IMR-90 (cell line): ENCODE results near the gene DOCK1. TPM values are rescaled to one million over a fixed set of nuclear protein-coding genes. Genes with fewer than 3 reads are reported as not detected.

Source experiments
- ATAC-seq: fragments of 200-7000 bp; cut with Tn5 transposase; 2 replicates; pipeline ENCODE4 v1.9.1; 2020; ENCODE audit warnings: low read depth, mild to moderate bottlenecking, moderate library complexity
- BruUV-seq: library from RNA; stranded (reverse); fragments of 400-500 nt; replicated peaks from 2 replicates; lab custom pipeline; 2021; lab: Mats Ljungman, UMichigan
- CTCF ChIA-PET: fragments of 300-600 bp; formaldehyde crosslinking; extraction: SDS; loops from one replicate; lab custom pipeline; 2021; ENCODE audit warnings: antibody characterized with exemption; lab: Yijun Ruan, JAX
- POLR2A ChIA-PET: fragments of 300-600 bp; sonication (Branson Sonifier 250); formaldehyde crosslinking; loops from one replicate; lab custom pipeline; 2022; ENCODE audit warnings: antibody characterized with exemption; ENCODE audit not compliant: unreplicated experiment; lab: Charles Lee
- DNase-seq: peaks from one replicate; pipeline ENCODE4 v3.0.0; 2013
- H2AFZ ChIP-seq: replicated peaks from 2 replicates; pipeline ENCODE3; 2013; ENCODE audit warnings: low read length, mild to moderate bottlenecking; ENCODE audit not compliant: poor library complexity
- H2AK5ac ChIP-seq: 2 replicates; pipeline ENCODE4 v1.6.1; 2013; ENCODE audit warnings: low read depth, low read length, inconsistent platforms
- H2AK9ac ChIP-seq: replicated peaks from 2 replicates; pipeline ENCODE3; 2013; ENCODE audit warnings: mild to moderate bottlenecking, low read depth, low read length, moderate library complexity; ENCODE audit not compliant: poor library complexity
- H2BK120ac ChIP-seq: 2 replicates; pipeline ENCODE4 v1.6.1; 2013; ENCODE audit warnings: low read depth, low read length, inconsistent platforms
- H2BK15ac ChIP-seq: 3 replicates; pipeline ENCODE4 v1.6.1; 2013; ENCODE audit warnings: low read depth, low read length, inconsistent platforms
- H2BK20ac ChIP-seq: 2 replicates; pipeline ENCODE4 v1.6.1; 2013; ENCODE audit warnings: low read depth, mild to moderate bottlenecking, inconsistent platforms, low read length, moderate library complexity
- H2BK5ac ChIP-seq: 2 replicates; pipeline ENCODE4 v1.6.1; 2013; ENCODE audit warnings: mild to moderate bottlenecking, low read depth, low read length, inconsistent platforms; ENCODE audit not compliant: poor library complexity, severe bottlenecking
- H3K14ac ChIP-seq: replicated peaks from 2 replicates; pipeline ENCODE4 v1.6.1; 2013; ENCODE audit warnings: low read depth, low read length, inconsistent platforms
- H3K18ac ChIP-seq: 2 replicates; pipeline ENCODE4 v1.6.1; 2013; ENCODE audit warnings: low read depth, low read length, control low read depth
- H3K23ac ChIP-seq: 2 replicates; pipeline ENCODE4 v1.6.1; 2013; ENCODE audit warnings: low read depth, low read length, inconsistent platforms
- H3K27ac ChIP-seq: 2 replicates; pipeline ENCODE4 v1.5.1; 2013; ENCODE audit warnings: mild to moderate bottlenecking, control low read depth, low read length; ENCODE audit not compliant: insufficient read depth
- H3K27me3 ChIP-seq: 2 replicates; pipeline ENCODE4 v1.6.1; 2013; ENCODE audit warnings: low read length; ENCODE audit not compliant: control insufficient read depth, insufficient read depth
- H3K36me3 ChIP-seq: 2 replicates; pipeline ENCODE4 v1.6.1; 2013; ENCODE audit warnings: low read length, mixed read lengths; ENCODE audit not compliant: control insufficient read depth, insufficient read depth
- H3K4ac ChIP-seq: 2 replicates; pipeline ENCODE4 v1.6.1; 2013; ENCODE audit warnings: low read depth, low read length, inconsistent platforms
- H3K4me1 ChIP-seq: 2 replicates; pipeline ENCODE4 v1.6.1; 2013; ENCODE audit warnings: low read length, mixed read lengths; ENCODE audit not compliant: control insufficient read depth, insufficient read depth
- H3K4me2 ChIP-seq: 2 replicates; pipeline ENCODE4 v1.6.1; 2013; ENCODE audit warnings: low read depth, mild to moderate bottlenecking, control low read depth, low read length, moderate library complexity
- H3K4me3 ChIP-seq: 2 replicates; pipeline ENCODE4 v1.5.1; 2013; ENCODE audit warnings: low read depth, mild to moderate bottlenecking, control low read depth, low read length, moderate library complexity; ENCODE audit not compliant: insufficient read depth
- H3K56ac ChIP-seq: 2 replicates; pipeline ENCODE4 v1.6.1; 2013; ENCODE audit warnings: low read length, inconsistent platforms; ENCODE audit not compliant: insufficient read depth; ENCODE audit errors: extremely low read depth
- H3K79me1 ChIP-seq, 2 experiments: 2 replicates each; pipeline ENCODE4 v1.6.1; 2013; ENCODE audit warnings: low read length in 2 of 2, inconsistent platforms in 1 of 2, low read depth in 1 of 2
- H3K9ac ChIP-seq: 2 replicates; pipeline ENCODE4 v1.6.1; 2013; ENCODE audit warnings: low read depth, low read length, control low read depth
- H3K9me1 ChIP-seq: 2 replicates; pipeline ENCODE4 v1.6.1; 2013; ENCODE audit warnings: low read length, inconsistent platforms; ENCODE audit not compliant: insufficient read depth
- H3K9me3 ChIP-seq: 2 replicates; pipeline ENCODE4 v1.6.1; 2013; ENCODE audit warnings: low read length; ENCODE audit not compliant: control insufficient read depth, insufficient read depth
- H4K20me1 ChIP-seq: 2 replicates; pipeline ENCODE4 v1.6.1; 2013; ENCODE audit warnings: low read length, inconsistent platforms; ENCODE audit not compliant: insufficient read depth
- H4K5ac ChIP-seq: 2 replicates; pipeline ENCODE4 v1.6.1; 2013; ENCODE audit warnings: mild to moderate bottlenecking, low read depth, low read length, control low read depth
- H4K8ac ChIP-seq, 2 experiments: 2 replicates each; pipeline ENCODE4 v1.6.1; 2013; ENCODE audit warnings: low read depth in 2 of 2, low read length in 2 of 2, control low read depth in 1 of 2, inconsistent platforms in 1 of 2
- H4K91ac ChIP-seq: 2 replicates; pipeline ENCODE4 v1.6.1; 2013; ENCODE audit warnings: low read depth, low read length, inconsistent platforms; ENCODE audit not compliant: insufficient read depth
- BHLHE40 ChIP-seq: fragments of 150-350 bp; IDR thresholded peaks from 2 replicates; pipeline ENCODE4 v1.6.1; 2016; ENCODE audit warnings: mild to moderate bottlenecking, low read depth, low read length
- CEBPB ChIP-seq: IDR thresholded peaks from 2 replicates; pipeline ENCODE4 v1.6.1; 2012; ENCODE audit warnings: low read depth, low read length, improper control_type of control experiment
- CHD1 ChIP-seq: IDR thresholded peaks from 2 replicates; pipeline ENCODE4 v1.6.1; 2012; ENCODE audit warnings: low read depth, low read length, improper control_type of control experiment
- FOS ChIP-seq: fragments of 150-350 bp; IDR thresholded peaks from 2 replicates; pipeline ENCODE4 v1.6.1; 2016; ENCODE audit warnings: low read depth, low read length
- MAFK ChIP-seq: IDR thresholded peaks from 2 replicates; pipeline ENCODE4 v1.6.1; 2012; ENCODE audit warnings: low read depth, low read length, improper control_type of control experiment
- MAZ ChIP-seq: IDR thresholded peaks from 2 replicates; pipeline ENCODE4 v1.6.1; 2012; ENCODE audit warnings: low read depth, mild to moderate bottlenecking, low read length, improper control_type of control experiment, moderate library complexity, borderline replicate concordance
- MXI1 ChIP-seq: IDR thresholded peaks from 2 replicates; pipeline ENCODE4 v1.6.1; 2012; ENCODE audit warnings: low read depth, mild to moderate bottlenecking, low read length, moderate library complexity, borderline replicate concordance
- NFE2L2 ChIP-seq: fragments of 150-350 bp; IDR thresholded peaks from 2 replicates; pipeline ENCODE4 v1.6.1; 2016; ENCODE audit warnings: low read depth, mild to moderate bottlenecking, low read length
- POLR2A ChIP-seq: IDR thresholded peaks from 2 replicates; pipeline ENCODE4 v1.6.1; 2012; ENCODE audit warnings: mild to moderate bottlenecking, low read depth, low read length
- RAD21 ChIP-seq: IDR thresholded peaks from 2 replicates; pipeline ENCODE4 v1.6.1; 2012; ENCODE audit warnings: low read length, improper control_type of control experiment
- RCOR1 ChIP-seq: IDR thresholded peaks from 2 replicates; pipeline ENCODE4 v1.6.1; 2012; ENCODE audit warnings: mild to moderate bottlenecking, low read length, improper control_type of control experiment; ENCODE audit not compliant: insufficient replicate concordance
- RFX5 ChIP-seq: IDR thresholded peaks from 2 replicates; pipeline ENCODE4 v1.8.0; 2012; ENCODE audit warnings: low read depth, mild to moderate bottlenecking, low read length, moderate library complexity
- SMC3 ChIP-seq: fragments of 150-350 bp; IDR thresholded peaks from 2 replicates; pipeline ENCODE4 v1.6.1; 2016; ENCODE audit warnings: low read depth, mild to moderate bottlenecking, antibody characterized with exemption, low read length, moderate library complexity
- WGBS, 2 experiments: methylation state at CpG; one replicate each; pipeline versions ENCODE4 v1.1.5 to v1.1.7; 2013; ENCODE audit warnings: missing lambda C conversion rate in 2 of 2; ENCODE audit not compliant: insufficient read length in 1 of 2; ENCODE audit errors: extremely low coverage in 2 of 2; 5-methylcytosine and 5-hydroxymethylcytosine counted together
- dilution Hi-C: fragments of 300-500 bp; cut with HindIII; formaldehyde crosslinking; loops from one replicate; pipeline ENCODE4 v1.14.3; 2018; ENCODE audit warnings: low sequenced_read_pairs; ENCODE audit not compliant: unreplicated experiment
- in situ Hi-C: fragments of 300-500 bp; cut with MboI; formaldehyde crosslinking; loops from 3 replicates; pipeline ENCODE4 v1.14.3; 2019; ENCODE audit warnings: low sequenced_read_pairs, inconsistent platforms, mixed read lengths
- intact Hi-C: fragments of 100-400 bp; cut with micrococcal nuclease; formaldehyde crosslinking; loops from 2 replicates; pipeline ENCODE4 v1.10.0; 2022
- polyA plus RNA-seq, 3 experiments: library from polyadenylated mRNA; depleted of rRNA; stranded (reverse); fragments of >200 nt; gene quantifications; 2 replicates each; pipeline ENCODE4 v1.2.3, GENCODE V29; 2012; ENCODE audit warnings: low replicate concordance in 1 of 3
- total RNA-seq: library from RNA; depleted of rRNA; stranded (reverse); fragments of >200 nt; gene quantifications from 2 replicates; pipeline ENCODE4 v1.2.3, GENCODE V29; 2012
- TF ChIP-seq, protein P1 (sequence below): fragments of 150-350 bp; IDR thresholded peaks from 2 replicates; pipeline ENCODE4 v1.6.1; 2017; ENCODE audit warnings: mild to moderate bottlenecking, antibody characterized with exemption, low read length, low read depth
- TF ChIP-seq, protein P2 (sequence below): conservative IDR thresholded peaks from 2 replicates; pipeline ENCODE4 v1.5.1; 2012; ENCODE audit warnings: mild to moderate bottlenecking, low read depth, low read length, improper control_type of control experiment
- TF ChIP-seq, protein P3 (sequence below): fragments of 150-350 bp; IDR thresholded peaks from 2 replicates; pipeline ENCODE4 v1.6.1; 2016; ENCODE audit warnings: low read depth, mild to moderate bottlenecking, low read length, moderate library complexity, borderline replicate concordance

Gene DOCK1
- total and polyA plus RNA-seq, 2 of the 4 experiments (the other 2 are of a cell fraction), result 28.2 to 71.0 TPM

DNA sequence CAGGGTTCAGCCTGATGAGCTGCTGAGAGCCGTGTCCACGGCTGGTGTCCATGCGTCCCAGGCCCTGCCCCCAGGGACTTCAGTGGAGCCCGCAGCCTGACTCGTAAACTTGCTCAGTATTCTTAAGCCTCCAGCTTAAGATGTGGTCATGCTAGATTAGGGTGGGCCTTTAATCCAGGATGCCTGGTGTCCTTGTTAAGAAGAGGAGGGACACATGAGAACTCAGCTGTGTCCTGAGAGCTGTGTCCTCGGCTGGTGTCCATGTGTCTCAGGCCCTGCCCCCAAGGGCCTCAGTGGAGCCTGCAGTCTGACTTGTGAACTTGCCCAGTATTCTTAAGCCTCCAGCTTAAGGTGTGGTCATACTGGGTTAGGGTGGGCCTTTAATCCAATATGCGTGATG, 23.0 kb downstream of the DOCK1 start:
- H2BK120ac ChIP-seq, result no peak overlapping the region
- H3K4ac ChIP-seq, result no peak overlapping the region
- intact Hi-C loops, result no loop called here
- no peaks in the 10 kb centered on the region for H3K9me3 ChIP-seq
- no peak overlapping the region for H3K56ac ChIP-seq
- H2BK5ac ChIP-seq, result no peak overlapping the region
- H3K27me3 ChIP-seq, result no peaks in the 10 kb centered on the region
- H3K36me3 ChIP-seq, result peaks cover 24% of the 10 kb centered on the region
- H3K4me1 ChIP-seq, result peaks cover 14% of the 10 kb centered on the region; the same call in 1 of the 2 replicates
- peaks cover 90% of the 10 kb centered on the region for H4K20me1 ChIP-seq
- no peak overlapping the region for H2BK15ac ChIP-seq
- no peak overlapping the region for H3K27ac ChIP-seq
- TF ChIP-seq, protein P1, sequence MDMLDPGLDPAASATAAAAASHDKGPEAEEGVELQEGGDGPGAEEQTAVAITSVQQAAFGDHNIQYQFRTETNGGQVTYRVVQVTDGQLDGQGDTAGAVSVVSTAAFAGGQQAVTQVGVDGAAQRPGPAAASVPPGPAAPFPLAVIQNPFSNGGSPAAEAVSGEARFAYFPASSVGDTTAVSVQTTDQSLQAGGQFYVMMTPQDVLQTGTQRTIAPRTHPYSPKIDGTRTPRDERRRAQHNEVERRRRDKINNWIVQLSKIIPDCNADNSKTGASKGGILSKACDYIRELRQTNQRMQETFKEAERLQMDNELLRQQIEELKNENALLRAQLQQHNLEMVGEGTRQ, result no peak
- TF ChIP-seq RCOR1 (no peak), FOS (no peak), MAZ (no peak), BHLHE40 (no peak), RAD21 (no peak), CHD1 (no peak), POLR2A (no peak), SMC3 (no peak), MXI1 (no peak), NFE2L2 (no peak), CEBPB (no peak), MAFK (no peak), RFX5 (no peak)
- TF ChIP-seq, protein P2, sequence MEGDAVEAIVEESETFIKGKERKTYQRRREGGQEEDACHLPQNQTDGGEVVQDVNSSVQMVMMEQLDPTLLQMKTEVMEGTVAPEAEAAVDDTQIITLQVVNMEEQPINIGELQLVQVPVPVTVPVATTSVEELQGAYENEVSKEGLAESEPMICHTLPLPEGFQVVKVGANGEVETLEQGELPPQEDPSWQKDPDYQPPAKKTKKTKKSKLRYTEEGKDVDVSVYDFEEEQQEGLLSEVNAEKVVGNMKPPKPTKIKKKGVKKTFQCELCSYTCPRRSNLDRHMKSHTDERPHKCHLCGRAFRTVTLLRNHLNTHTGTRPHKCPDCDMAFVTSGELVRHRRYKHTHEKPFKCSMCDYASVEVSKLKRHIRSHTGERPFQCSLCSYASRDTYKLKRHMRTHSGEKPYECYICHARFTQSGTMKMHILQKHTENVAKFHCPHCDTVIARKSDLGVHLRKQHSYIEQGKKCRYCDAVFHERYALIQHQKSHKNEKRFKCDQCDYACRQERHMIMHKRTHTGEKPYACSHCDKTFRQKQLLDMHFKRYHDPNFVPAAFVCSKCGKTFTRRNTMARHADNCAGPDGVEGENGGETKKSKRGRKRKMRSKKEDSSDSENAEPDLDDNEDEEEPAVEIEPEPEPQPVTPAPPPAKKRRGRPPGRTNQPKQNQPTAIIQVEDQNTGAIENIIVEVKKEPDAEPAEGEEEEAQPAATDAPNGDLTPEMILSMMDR, result no peak
- TF ChIP-seq, protein P3, sequence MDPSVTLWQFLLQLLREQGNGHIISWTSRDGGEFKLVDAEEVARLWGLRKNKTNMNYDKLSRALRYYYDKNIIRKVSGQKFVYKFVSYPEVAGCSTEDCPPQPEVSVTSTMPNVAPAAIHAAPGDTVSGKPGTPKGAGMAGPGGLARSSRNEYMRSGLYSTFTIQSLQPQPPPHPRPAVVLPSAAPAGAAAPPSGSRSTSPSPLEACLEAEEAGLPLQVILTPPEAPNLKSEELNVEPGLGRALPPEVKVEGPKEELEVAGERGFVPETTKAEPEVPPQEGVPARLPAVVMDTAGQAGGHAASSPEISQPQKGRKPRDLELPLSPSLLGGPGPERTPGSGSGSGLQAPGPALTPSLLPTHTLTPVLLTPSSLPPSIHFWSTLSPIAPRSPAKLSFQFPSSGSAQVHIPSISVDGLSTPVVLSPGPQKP, result no peak
- no peak overlapping the region for H2AFZ ChIP-seq
- WGBS, 2 experiments, result 97% methylated on average over 5 of the region's 7 CpGs; no CpG with 5 or more reads in 1 of the 2 experiments
- H4K8ac ChIP-seq, result no peak overlapping the region
- H3K4me3 ChIP-seq, result no peak overlapping the region
- dilution Hi-C loops, result no loop called here
- in situ Hi-C loops, result no loop called here
- no peak overlapping the region for H3K9ac ChIP-seq
- ChIA-PET CTCF (interaction anchor here (0.5 kb wide), 1 partner anchor 9 kb away, joined by 7 read pairs; no protein-coding TSS in a partner anchor), POLR2A (no interaction called here)
- H4K5ac ChIP-seq, result no peak overlapping the region
- no peak for DNase-seq
- BruUV-seq, result no TSS peak
- no peak for ATAC-seq
- no peak overlapping the region for H3K14ac ChIP-seq
- peaks cover 54 to 96% of the 10 kb centered on the region in 2 experiments for H3K79me1 ChIP-seq
- H3K4me2 ChIP-seq, result no peak overlapping the region
- no peak overlapping the region for H2AK9ac ChIP-seq
- H3K23ac ChIP-seq, result no peak overlapping the region
- no peak overlapping the region for H4K91ac ChIP-seq
- H3K9me1 ChIP-seq, result peaks cover 16% of the 10 kb centered on the region
- H2AK5ac ChIP-seq, result no peak overlapping the region
- no peak overlapping the region for H2BK20ac ChIP-seq
- H3K18ac ChIP-seq, result no peak overlapping the region
